Measurements from ENCODE around the gene PLEKHN1.

The PLEKHN1 gene

DNA sequence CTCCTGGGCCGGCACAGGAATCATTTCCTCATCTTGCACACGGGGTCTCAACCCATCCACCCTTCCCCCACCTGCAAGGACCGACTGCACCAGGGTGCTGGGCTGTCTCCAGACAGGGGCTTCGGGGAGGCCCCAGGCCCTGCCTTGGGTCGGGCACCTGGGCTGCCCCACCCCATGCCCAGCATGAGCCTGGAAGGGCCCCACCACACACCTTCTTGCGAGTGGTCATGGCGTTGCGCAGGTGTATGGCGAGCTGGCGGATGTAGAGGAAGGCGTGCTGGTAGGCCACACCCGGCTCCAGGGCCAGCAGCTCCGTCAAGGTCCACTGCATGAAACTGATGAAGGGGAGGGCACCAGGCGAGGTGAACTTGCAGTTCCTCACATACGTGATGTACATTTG lies 14.1 kb upstream of the PLEKHN1 start:
- Histone ChIP-seq H3K36me3 (peaks cover 94% of the 10 kb centered on the region), H3K4me3 (ENCODE audit: low read depth, low read length) (no peak overlapping the region)
- no peak for DNase-seq

DNA sequence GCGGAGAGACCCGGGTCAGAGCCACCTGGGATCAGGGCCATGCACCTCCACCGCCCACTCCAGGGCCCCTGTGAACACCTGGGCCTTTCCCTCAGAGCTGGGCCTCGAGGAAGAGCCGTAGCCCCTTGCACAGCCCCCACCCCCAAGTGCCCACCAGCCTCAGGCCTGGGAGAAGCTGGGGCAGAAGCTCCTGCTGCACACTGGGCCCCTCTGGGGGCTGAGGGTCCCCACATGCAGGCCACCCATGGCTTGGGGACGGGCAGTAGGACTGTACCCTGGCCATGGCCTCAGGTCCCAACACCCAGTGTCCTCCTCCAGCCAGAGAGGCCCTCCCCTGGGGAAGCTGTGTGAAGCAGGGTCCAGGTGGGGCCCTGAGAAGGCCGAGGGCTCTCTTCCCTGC lies 13.7 kb upstream of the PLEKHN1 start:
- Histone ChIP-seq H3K4me3 (ENCODE audit: low read depth, low read length) (no peak overlapping the region), H3K9me3 (no peaks in the 10 kb centered on the region), H3K4me1 (no peaks in the 10 kb centered on the region), H3K36me3 (peaks cover 90% of the 10 kb centered on the region), H3K27me3 (no peaks in the 10 kb centered on the region)
- no peak for DNase-seq
- TF ChIP-seq, protein P1, sequence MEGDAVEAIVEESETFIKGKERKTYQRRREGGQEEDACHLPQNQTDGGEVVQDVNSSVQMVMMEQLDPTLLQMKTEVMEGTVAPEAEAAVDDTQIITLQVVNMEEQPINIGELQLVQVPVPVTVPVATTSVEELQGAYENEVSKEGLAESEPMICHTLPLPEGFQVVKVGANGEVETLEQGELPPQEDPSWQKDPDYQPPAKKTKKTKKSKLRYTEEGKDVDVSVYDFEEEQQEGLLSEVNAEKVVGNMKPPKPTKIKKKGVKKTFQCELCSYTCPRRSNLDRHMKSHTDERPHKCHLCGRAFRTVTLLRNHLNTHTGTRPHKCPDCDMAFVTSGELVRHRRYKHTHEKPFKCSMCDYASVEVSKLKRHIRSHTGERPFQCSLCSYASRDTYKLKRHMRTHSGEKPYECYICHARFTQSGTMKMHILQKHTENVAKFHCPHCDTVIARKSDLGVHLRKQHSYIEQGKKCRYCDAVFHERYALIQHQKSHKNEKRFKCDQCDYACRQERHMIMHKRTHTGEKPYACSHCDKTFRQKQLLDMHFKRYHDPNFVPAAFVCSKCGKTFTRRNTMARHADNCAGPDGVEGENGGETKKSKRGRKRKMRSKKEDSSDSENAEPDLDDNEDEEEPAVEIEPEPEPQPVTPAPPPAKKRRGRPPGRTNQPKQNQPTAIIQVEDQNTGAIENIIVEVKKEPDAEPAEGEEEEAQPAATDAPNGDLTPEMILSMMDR (IDR thresholded peaks at IDR 0.05; ENCODE audit: low read depth, low read length): no peak

More for the DNA sequence above, 14.1 kb upstream of the PLEKHN1 start:
- TF ChIP-seq, protein P1 (IDR thresholded peaks at IDR 0.05; ENCODE audit: low read depth, low read length): no peak
- no peaks in the 10 kb centered on the region for H3K4me1 ChIP-seq
- H3K9me3 ChIP-seq: no peaks in the 10 kb centered on the region
- H3K27me3 ChIP-seq: no peaks in the 10 kb centered on the region

DNA sequence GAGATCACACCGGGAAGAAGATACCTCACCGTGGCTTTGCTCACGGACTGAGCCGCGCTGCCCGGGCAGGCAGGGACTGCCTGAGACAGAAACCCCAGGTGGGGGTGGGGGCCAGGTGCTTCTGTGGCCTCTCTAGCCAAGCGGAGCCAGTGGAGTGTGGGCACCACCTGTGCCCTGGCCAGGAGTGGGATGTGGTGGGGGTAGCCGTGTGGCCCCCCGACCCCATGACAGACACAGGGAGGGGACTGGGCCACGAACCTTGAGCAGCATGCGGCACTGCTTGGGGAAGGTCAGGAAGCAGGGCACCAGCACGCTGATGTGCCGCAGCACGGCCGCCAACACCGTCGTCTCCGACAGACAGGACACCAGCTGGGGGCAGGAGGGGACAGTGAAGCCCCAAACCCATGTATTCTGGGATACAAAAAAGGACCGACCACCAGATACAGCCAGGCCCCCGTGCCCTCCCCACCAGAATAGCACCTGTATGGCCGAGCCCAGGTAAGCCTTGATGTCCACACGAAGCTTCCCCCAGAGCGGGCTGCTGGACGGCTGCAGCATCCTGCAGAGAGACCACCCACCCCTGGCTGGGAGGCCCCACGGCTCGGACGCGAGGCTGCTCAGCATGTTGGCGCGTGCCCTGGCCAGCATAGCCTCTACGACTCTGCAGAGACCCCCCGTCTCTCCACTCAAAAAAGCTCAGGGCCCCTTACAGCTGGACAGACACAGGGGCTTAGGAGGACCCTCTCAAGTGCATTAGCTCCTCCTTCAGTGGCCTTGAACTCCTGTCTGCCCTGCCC lies 12.6 kb upstream of the PLEKHN1 start:
- Histone ChIP-seq H3K9me3 (no peaks in the 10 kb centered on the region), H3K36me3 (peaks cover 80% of the 10 kb centered on the region), H3K4me1 (no peaks in the 10 kb centered on the region), H3K27me3 (no peaks in the 10 kb centered on the region), H3K4me3 (ENCODE audit: low read depth, low read length) (no peak overlapping the region)
- TF ChIP-seq, protein P1 (IDR thresholded peaks at IDR 0.05; ENCODE audit: low read depth, low read length): no peak
- no peak for DNase-seq

DNA sequence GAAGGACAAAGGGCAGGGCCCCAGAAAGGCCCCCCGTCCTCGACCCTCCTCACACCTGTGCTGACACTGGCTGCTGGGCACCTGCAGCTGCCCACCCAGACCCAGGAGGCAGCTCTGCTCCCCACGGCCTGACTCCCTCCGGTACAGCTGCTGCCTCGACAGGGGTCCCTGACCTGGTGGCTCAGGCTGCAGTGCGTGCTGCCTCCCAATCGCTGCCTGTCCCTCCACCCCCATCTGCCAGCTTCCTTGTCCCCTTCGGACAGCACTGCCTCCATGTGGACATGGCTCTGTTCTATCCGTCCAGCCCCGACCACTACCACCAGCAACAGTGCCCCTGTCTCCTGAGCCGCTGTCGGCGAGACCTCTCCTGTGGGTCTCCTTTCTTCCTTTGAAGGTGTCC lies 11.4 kb upstream of the PLEKHN1 start:
- Histone ChIP-seq H3K36me3 (peaks cover 68% of the 10 kb centered on the region), H3K4me1 (no peaks in the 10 kb centered on the region), H3K27me3 (no peaks in the 10 kb centered on the region), H3K9me3 (no peaks in the 10 kb centered on the region), H3K4me3 (ENCODE audit: low read depth, low read length) (no peak overlapping the region)
- TF ChIP-seq, protein P1 (IDR thresholded peaks at IDR 0.05; ENCODE audit: low read depth, low read length): no peak
- no peak for DNase-seq

DNA sequence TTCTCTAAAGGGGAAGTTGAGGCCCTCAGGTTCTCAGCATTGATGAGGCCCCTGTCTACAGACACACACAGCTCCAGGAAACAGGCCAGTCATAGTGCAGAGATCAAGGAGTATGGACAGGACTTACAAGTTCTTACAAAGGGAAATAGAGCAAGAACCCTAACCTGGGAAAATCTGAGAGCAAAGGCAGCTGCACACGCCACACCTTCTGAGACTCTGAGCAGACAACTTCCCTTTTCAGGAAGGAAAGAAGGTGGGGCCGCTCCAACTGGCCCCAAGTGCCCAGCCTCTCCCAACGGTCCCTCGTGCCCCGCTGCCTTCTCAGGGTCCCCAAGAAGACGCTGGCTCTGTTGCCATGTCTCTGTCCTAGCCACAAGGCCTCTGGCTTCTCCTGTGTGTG lies 10.8 kb upstream of the PLEKHN1 start:
- TF ChIP-seq, protein P1 (IDR thresholded peaks at IDR 0.05; ENCODE audit: low read depth, low read length): no peak
- no peak for DNase-seq
- peaks cover 63% of the 10 kb centered on the region for H3K36me3 ChIP-seq
- no peaks in the 10 kb centered on the region for H3K27me3 ChIP-seq
- no peaks in the 10 kb centered on the region for H3K4me1 ChIP-seq
- H3K4me3 ChIP-seq (ENCODE audit: low read depth, low read length): no peak overlapping the region
- H3K9me3 ChIP-seq: no peaks in the 10 kb centered on the region

DNA sequence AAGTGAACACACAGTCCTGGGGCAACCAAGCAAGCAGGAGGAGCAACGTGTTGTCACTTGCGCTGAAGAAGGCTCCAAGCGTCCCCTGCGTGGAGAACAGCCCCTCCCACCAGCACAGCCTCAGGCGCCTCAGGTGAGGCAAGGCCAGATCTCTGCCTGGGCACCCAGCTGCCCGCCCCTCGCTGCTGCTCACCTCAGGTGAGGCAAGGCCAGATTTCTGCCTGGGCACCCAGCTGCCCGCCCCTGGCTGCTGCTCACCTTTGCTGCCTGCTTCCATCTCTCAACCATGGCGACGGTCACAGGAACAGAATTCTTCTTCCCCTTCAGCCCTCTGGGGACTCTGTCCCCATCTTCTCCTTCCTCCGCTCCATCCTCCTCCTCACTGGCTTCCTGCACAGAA lies 9.6 kb upstream of the PLEKHN1 start:
- Histone ChIP-seq H3K9me3 (no peaks in the 10 kb centered on the region), H3K36me3 (peaks cover 51% of the 10 kb centered on the region), H3K27me3 (no peaks in the 10 kb centered on the region), H3K4me1 (no peaks in the 10 kb centered on the region), H3K4me3 (ENCODE audit: low read depth, low read length) (no peak overlapping the region)
- TF ChIP-seq, protein P1 (IDR thresholded peaks at IDR 0.05; ENCODE audit: low read depth, low read length): no peak
- DNase-seq: no peak
